Activated CD4-positive, alpha-beta memory T cell treated with anti-CD3 and anti-CD28 coated beads for 36 hours (primary cell): ENCODE results near the gene GLMP. TPM values are rescaled to one million over a fixed set of nuclear protein-coding genes. Genes with fewer than 3 reads are reported as not detected.
"Not testable (repeated sequence)": the region's sequence is repeated elsewhere in the genome, so short reads cannot be mapped to it uniquely, and the experiment has no call there.

Experiments used
- CTCF ChIA-PET: fragments of 350-600 bp; sonication (Branson Sonifier 250); formaldehyde crosslinking; loops from one replicate; lab custom pipeline; 2021; ENCODE audit warnings: antibody characterized with exemption, inconsistent platforms; lab: Charles Lee
- POLR2A ChIA-PET: fragments of 350-600 bp; sonication (Branson Sonifier 250); formaldehyde crosslinking; loops from one replicate; lab custom pipeline; 2021; ENCODE audit warnings: antibody characterized with exemption; lab: Charles Lee
- DNase-seq: peaks from one replicate; pipeline ENCODE4 v3.0.0-alpha.2; 2020
- H3K27ac Mint-ChIP-seq: one replicate; pipeline ENCODE4 v1.8.0; 2021; ENCODE audit warnings: mixed read lengths
- H3K27me3 Mint-ChIP-seq: one replicate; pipeline ENCODE4 v1.8.0; 2021; ENCODE audit warnings: mixed read lengths
- H3K36me3 Mint-ChIP-seq: one replicate; pipeline ENCODE4 v1.8.0; 2021; ENCODE audit warnings: mixed read lengths
- H3K4me1 Mint-ChIP-seq: one replicate; pipeline ENCODE4 v1.8.0; 2021; ENCODE audit warnings: low read depth, mixed read lengths
- H3K4me3 Mint-ChIP-seq: one replicate; pipeline ENCODE4 v1.8.0; 2021; ENCODE audit warnings: mild to moderate bottlenecking, mixed read lengths
- H3K9me3 Mint-ChIP-seq: one replicate; pipeline ENCODE4 v1.8.0; 2021; ENCODE audit warnings: mixed read lengths
- intact Hi-C: fragments of 100-400 bp; cut with micrococcal nuclease; formaldehyde crosslinking; loops from one replicate; pipeline ENCODE4 v1.15.1; 2023
- total RNA-seq, 2 experiments: library from RNA; stranded (reverse); gene quantifications; one replicate each; pipeline ENCODE4 v1.2.3, GENCODE V29; 2021

GLMP gene
- 10 to 100 TPM; 13.0 to 14.8 TPM for total RNA-seq

GRCh38 chr1:156295391-156295947, at the start of gene GLMP:
GLMP (minus strand) TSS chr1:156295679; CDS start chr1:156295645, 34 bp downstream.
- peaks cover 16% of the 10 kb centered on the region for H3K4me1 Mint-ChIP-seq
- H3K9me3 Mint-ChIP-seq: no peaks in the 10 kb centered on the region
- DNase-seq: peak; percentile 72
- no peaks in the 10 kb centered on the region for H3K27me3 Mint-ChIP-seq
- intact Hi-C loops: loop anchor here (1.0 kb wide), 1 partner anchor 12 kb away; no protein-coding TSS in a partner anchor
- ChIA-PET CTCF (interaction anchor here (0.6 to 1.0 kb wide), 4 partner anchors 9 to 29 kb away, joined by 3 to 4 read pairs (median 4); partner anchors contain the start of gene SMG5), POLR2A (interaction anchor here (0.7 to 3.1 kb wide), 3 partner anchors 13 to 22 kb away, joined by 3 to 15 read pairs (median 3); partner anchors contain the start of genes SMG5 and TMEM79)
- peaks cover 3% of the 10 kb centered on the region for H3K36me3 Mint-ChIP-seq
- H3K4me3 Mint-ChIP-seq: peak within 1 kb of the TSS; percentile 84
- no peak within 1 kb of the TSS for H3K27ac Mint-ChIP-seq

- Mint-ChIP-seq H3K9me3 (no peaks in the 10 kb centered on the region), H3K27me3 (peaks cover 4% of the 10 kb centered on the region), H3K4me1 (no peaks in the 10 kb centered on the region), H3K4me3 (no peak overlapping the region), H3K27ac (no peak overlapping the region), H3K36me3 (no peaks in the 10 kb centered on the region)
- CTCF ChIA-PET: interaction anchor here (1.1 to 1.7 kb wide), 4 partner anchors 12 to 102 kb away, joined by 3 to 6 read pairs (median 5); no protein-coding TSS in a partner anchor
- intact Hi-C loops: no loop called here
- DNase-seq: no peak
- POLR2A ChIA-PET: no interaction called here
Measured at GRCh38 chr1:156344409-156344808, 48.9 kb upstream of the GLMP start.

- no peak for DNase-seq
- POLR2A ChIA-PET: no interaction called here
- Mint-ChIP-seq H3K36me3 (peaks cover 2% of the 10 kb centered on the region), H3K4me1 (peaks cover under 1% of the 10 kb centered on the region), H3K4me3 (no peak overlapping the region), H3K9me3 (no peaks in the 10 kb centered on the region), H3K27ac (no peak overlapping the region), H3K27me3 (peaks cover 4% of the 10 kb centered on the region)
- CTCF ChIA-PET: interaction anchor here (1.2 to 1.7 kb wide), 4 partner anchors 23 to 212 kb away, joined by 3 to 9 read pairs (median 6); no protein-coding TSS in a partner anchor
- intact Hi-C loops: no loop called here
Measured at GRCh38 chr1:156342166-156342955, 46.9 kb upstream of the GLMP start.

GRCh38 chr1:156338180-156338976, 42.9 kb upstream of the GLMP start, which contains the start of the genes CCT3 and TSACC:
CCT3 (minus strand) TSS chr1:156338292; CDS start chr1:156338184, 108 bp downstream.
TSACC (plus strand) TSS chr1:156338526; CDS start chr1:156339758, 1,232 bp downstream.
- peak; percentile 99 for DNase-seq
- peak within 1 kb of the TSS; percentile 95 for H3K27ac Mint-ChIP-seq
- peaks cover 27% of the 10 kb centered on the region for H3K4me1 Mint-ChIP-seq
- no peaks in the 10 kb centered on the region for H3K9me3 Mint-ChIP-seq
- ChIA-PET CTCF (interaction anchor here (0.9 to 2.3 kb wide), 4 partner anchors 19 to 108 kb away, joined by 3 to 8 read pairs (median 8); partner anchors contain the start of gene TMEM79), POLR2A (interaction anchor here (0.9 to 1.4 kb wide), 3 partner anchors 18 to 125 kb away, joined by 3 to 14 read pairs (median 3); partner anchors contain the start of genes PMF1 and SMG5)
- H3K4me3 Mint-ChIP-seq: peak within 1 kb of the TSS; percentile 90
- intact Hi-C loops: loop anchor here (5.0 kb wide), 5 partner anchors 56 to 406 kb away; partner anchors contain the start of genes KHDC4, MEF2D, SMG5 and TMEM79
- no peaks in the 10 kb centered on the region for H3K27me3 Mint-ChIP-seq
- H3K36me3 Mint-ChIP-seq: peaks cover 33% of the 10 kb centered on the region

GRCh38 chr1:156337888-156338179, 42.4 kb upstream of the GLMP start:
- POLR2A ChIA-PET: interaction anchor here (0.9 to 1.4 kb wide), 3 partner anchors 18 to 125 kb away, joined by 3 to 14 read pairs (median 3); partner anchors contain the start of genes PMF1 and SMG5
- intact Hi-C loops: loop anchor here (5.0 kb wide), 5 partner anchors 56 to 406 kb away; partner anchors contain the start of genes KHDC4, MEF2D, SMG5 and TMEM79
- Mint-ChIP-seq H3K9me3 (no peaks in the 10 kb centered on the region), H3K4me1 (peaks cover 27% of the 10 kb centered on the region), H3K27me3 (no peaks in the 10 kb centered on the region), H3K36me3 (peaks cover 34% of the 10 kb centered on the region), H3K4me3 (peak overlapping the region; percentile 90), H3K27ac (peak overlapping the region; percentile 95)
- CTCF ChIA-PET: interaction anchor here (0.9 to 2.3 kb wide), 4 partner anchors 19 to 108 kb away, joined by 3 to 8 read pairs (median 8); partner anchors contain the start of gene TMEM79
- no peak for DNase-seq

- Mint-ChIP-seq H3K36me3 (peaks cover 34% of the 10 kb centered on the region), H3K4me3 (peak overlapping the region; percentile 90), H3K4me1 (peaks cover 27% of the 10 kb centered on the region), H3K9me3 (no peaks in the 10 kb centered on the region), H3K27ac (peak overlapping the region; percentile 95), H3K27me3 (no peaks in the 10 kb centered on the region)
- peak; percentile 29 for DNase-seq
- intact Hi-C loops: loop anchor here (5.0 kb wide), 5 partner anchors 55 to 405 kb away; partner anchors contain the start of genes KHDC4, MEF2D, SMG5 and TMEM79
- POLR2A ChIA-PET: interaction anchor here (0.7 to 1.4 kb wide), 4 partner anchors 12 to 124 kb away, joined by 3 to 14 read pairs (median 3); partner anchors contain the start of genes PMF1 and SMG5
- CTCF ChIA-PET: interaction anchor here (0.7 to 2.3 kb wide), 7 partner anchors 15 to 406 kb away, joined by 3 to 8 read pairs (median 3); partner anchors contain the start of gene TMEM79
Measured at GRCh38 chr1:156337052-156337887, 41.8 kb upstream of the GLMP start.

- H3K4me1 Mint-ChIP-seq: peaks cover 27% of the 10 kb centered on the region
- ChIA-PET CTCF (interaction anchor here (0.6 to 2.3 kb wide), 9 partner anchors 14 to 405 kb away, joined by 3 to 8 read pairs (median 3); no protein-coding TSS in a partner anchor), POLR2A (no interaction called here)
- peaks cover 38% of the 10 kb centered on the region for H3K36me3 Mint-ChIP-seq
- peak overlapping the region; percentile 95 for H3K27ac Mint-ChIP-seq
- H3K4me3 Mint-ChIP-seq: peak overlapping the region; percentile 90
- no peak for DNase-seq
- no peaks in the 10 kb centered on the region for H3K9me3 Mint-ChIP-seq
- intact Hi-C loops: loop anchor here (5.0 kb wide), 5 partner anchors 54 to 404 kb away; partner anchors contain the start of genes KHDC4, MEF2D, SMG5 and TMEM79
- H3K27me3 Mint-ChIP-seq: no peaks in the 10 kb centered on the region
Measured at GRCh38 chr1:156336242-156336641, 40.8 kb upstream of the GLMP start.

- DNase-seq, H3K27ac Mint-ChIP-seq, intact Hi-C loops, H3K4me1 Mint-ChIP-seq, H3K4me3 Mint-ChIP-seq, POLR2A ChIA-PET, H3K27me3 Mint-ChIP-seq, H3K9me3 Mint-ChIP-seq: not testable (repeated sequence)
- H3K36me3 Mint-ChIP-seq: peaks cover 37% of the 10 kb centered on the region
- CTCF ChIA-PET: interaction anchor here (1.4 kb wide), 1 partner anchor 13 kb away, joined by 3 read pairs; no protein-coding TSS in a partner anchor
Measured at GRCh38 chr1:156323179-156323578, 27.7 kb upstream of the GLMP start.

GRCh38 chr1:156320560-156320959, 25.1 kb upstream of the GLMP start:
- Mint-ChIP-seq H3K9me3 (no peaks in the 10 kb centered on the region), H3K4me1 (no peaks in the 10 kb centered on the region)
- CTCF ChIA-PET: interaction anchor here (1.2 to 2.7 kb wide), 3 partner anchors 15 to 174 kb away, joined by 3 to 9 read pairs (median 4); no protein-coding TSS in a partner anchor

GRCh38 chr1:156319664-156320063, 24.2 kb upstream of the GLMP start:
- H3K27me3 Mint-ChIP-seq: no peaks in the 10 kb centered on the region
- CTCF ChIA-PET: interaction anchor here (0.5 to 2.7 kb wide), 26 partner anchors 9 to 325 kb away, joined by 3 to 11 read pairs (median 4); partner anchors contain the start of genes CCT3, GLMP, SMG5 and TSACC
- intact Hi-C loops: loop anchor here (1.0 kb wide), 1 partner anchor 173 kb away; no protein-coding TSS in a partner anchor
- POLR2A ChIA-PET: interaction anchor here (0.9 kb wide), 1 partner anchor 39 kb away, joined by 3 read pairs; no protein-coding TSS in a partner anchor
- DNase-seq: no peak
- peaks cover 55% of the 10 kb centered on the region for H3K36me3 Mint-ChIP-seq
- H3K4me3 Mint-ChIP-seq: no peak overlapping the region
- no peaks in the 10 kb centered on the region for H3K9me3 Mint-ChIP-seq
- no peak overlapping the region for H3K27ac Mint-ChIP-seq
- H3K4me1 Mint-ChIP-seq: no peaks in the 10 kb centered on the region

More at GRCh38 chr1:156320560-156320959, 25.1 kb upstream of the GLMP start:
- intact Hi-C loops: no loop called here
- H3K36me3 Mint-ChIP-seq: peaks cover 55% of the 10 kb centered on the region
- DNase-seq: no peak
- POLR2A ChIA-PET: no interaction called here
- no peak overlapping the region for H3K27ac Mint-ChIP-seq
- no peaks in the 10 kb centered on the region for H3K27me3 Mint-ChIP-seq
- H3K4me3 Mint-ChIP-seq: no peak overlapping the region
